Measurements from ENCODE around the gene IRAK3. TPM values are rescaled to one million over a fixed set of nuclear protein-coding genes. Genes with fewer than 3 reads are reported as not detected.

Gene IRAK3
- total RNA-seq, 1 donor from 2014 or later: 0.02 TPM

DNA sequence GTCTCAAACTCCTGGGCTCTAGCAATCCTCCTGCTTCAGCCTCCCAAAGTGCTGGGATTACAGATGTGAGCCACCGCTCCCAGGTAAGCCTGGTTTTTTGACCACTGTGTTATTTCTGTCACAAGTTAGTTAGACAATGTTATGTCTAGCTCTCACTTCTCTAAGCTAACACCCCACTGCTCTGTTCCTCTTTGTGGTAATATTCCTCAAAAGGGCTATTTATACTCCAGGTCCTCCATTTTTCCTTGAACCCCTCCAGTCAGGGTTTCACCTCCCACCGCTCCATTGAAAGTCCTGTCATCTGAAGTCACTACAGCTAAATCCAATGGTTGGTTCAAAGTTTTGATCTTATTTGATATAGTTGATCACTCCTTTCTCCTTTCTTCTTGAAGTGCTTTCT is 5.1 kb downstream of the IRAK3 start:
- Mint-ChIP-seq H3K4me3 (ENCODE audit: low read depth) (no peak overlapping the region), H3K4me1 (ENCODE audit: low read depth) (peaks cover 1% of the 10 kb centered on the region), H3K27me3 (peaks cover 42% of the 10 kb centered on the region), H3K9me3 (ENCODE audit: low read depth) (no peaks in the 10 kb centered on the region), H3K36me3 (ENCODE audit: insufficient read depth) (no peaks in the 10 kb centered on the region), H3K27ac (no peak overlapping the region)
- TF ChIP-seq, protein P1, sequence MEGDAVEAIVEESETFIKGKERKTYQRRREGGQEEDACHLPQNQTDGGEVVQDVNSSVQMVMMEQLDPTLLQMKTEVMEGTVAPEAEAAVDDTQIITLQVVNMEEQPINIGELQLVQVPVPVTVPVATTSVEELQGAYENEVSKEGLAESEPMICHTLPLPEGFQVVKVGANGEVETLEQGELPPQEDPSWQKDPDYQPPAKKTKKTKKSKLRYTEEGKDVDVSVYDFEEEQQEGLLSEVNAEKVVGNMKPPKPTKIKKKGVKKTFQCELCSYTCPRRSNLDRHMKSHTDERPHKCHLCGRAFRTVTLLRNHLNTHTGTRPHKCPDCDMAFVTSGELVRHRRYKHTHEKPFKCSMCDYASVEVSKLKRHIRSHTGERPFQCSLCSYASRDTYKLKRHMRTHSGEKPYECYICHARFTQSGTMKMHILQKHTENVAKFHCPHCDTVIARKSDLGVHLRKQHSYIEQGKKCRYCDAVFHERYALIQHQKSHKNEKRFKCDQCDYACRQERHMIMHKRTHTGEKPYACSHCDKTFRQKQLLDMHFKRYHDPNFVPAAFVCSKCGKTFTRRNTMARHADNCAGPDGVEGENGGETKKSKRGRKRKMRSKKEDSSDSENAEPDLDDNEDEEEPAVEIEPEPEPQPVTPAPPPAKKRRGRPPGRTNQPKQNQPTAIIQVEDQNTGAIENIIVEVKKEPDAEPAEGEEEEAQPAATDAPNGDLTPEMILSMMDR (IDR thresholded peaks at IDR 0.05; ENCODE audit: unreplicated experiment): no peak
- DNase-seq (ENCODE audit: low spot score, unreplicated experiment): no peak

GRCh38 chr12:66195242-66195641 is 6.2 kb downstream of the IRAK3 start:
- no peaks in the 10 kb centered on the region for H3K36me3 Mint-ChIP-seq (ENCODE audit: insufficient read depth)
- DNase-seq (ENCODE audit: low spot score, unreplicated experiment): no peak
- peaks cover 34% of the 10 kb centered on the region for H3K27me3 Mint-ChIP-seq
- H3K27ac Mint-ChIP-seq: no peak overlapping the region
- H3K4me1 Mint-ChIP-seq (ENCODE audit: low read depth): peaks cover 1% of the 10 kb centered on the region
- TF ChIP-seq, protein P1 (IDR thresholded peaks at IDR 0.05; ENCODE audit: unreplicated experiment): no peak
- H3K9me3 Mint-ChIP-seq (ENCODE audit: low read depth): no peaks in the 10 kb centered on the region
- no peak overlapping the region for H3K4me3 Mint-ChIP-seq (ENCODE audit: low read depth)

DNA sequence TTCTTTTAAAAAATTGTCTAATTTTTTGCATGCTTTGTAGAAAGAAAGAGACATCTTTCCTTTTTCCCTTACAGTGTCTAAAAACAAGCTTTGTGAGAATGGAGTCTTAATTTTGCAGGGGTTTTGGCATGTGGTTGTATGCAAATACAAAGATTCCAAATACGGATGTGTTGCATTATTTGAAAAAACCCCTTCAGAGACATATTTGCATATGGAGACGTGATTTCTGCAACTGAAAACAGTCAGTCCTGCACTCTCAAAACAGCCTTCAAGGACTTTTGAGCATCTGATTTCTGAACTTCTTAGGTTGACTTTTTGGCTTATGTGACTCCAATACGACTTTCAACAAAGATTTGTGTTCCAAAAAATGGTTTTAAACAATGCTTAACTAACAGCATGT is 7.8 kb downstream of the IRAK3 start:
- Mint-ChIP-seq H3K27me3 (peaks cover 19% of the 10 kb centered on the region), H3K27ac (no peak overlapping the region), H3K4me1 (ENCODE audit: low read depth) (no peaks in the 10 kb centered on the region), H3K9me3 (ENCODE audit: low read depth) (no peaks in the 10 kb centered on the region), H3K36me3 (ENCODE audit: insufficient read depth) (no peaks in the 10 kb centered on the region), H3K4me3 (ENCODE audit: low read depth) (no peak overlapping the region)
- no peak for DNase-seq (ENCODE audit: low spot score, unreplicated experiment)
- TF ChIP-seq, protein P1 (IDR thresholded peaks at IDR 0.05; ENCODE audit: unreplicated experiment): no peak

GRCh38 chr12:66197495-66197921 is 8.5 kb downstream of the IRAK3 start:
- Mint-ChIP-seq H3K4me3 (ENCODE audit: low read depth) (no peak overlapping the region), H3K9me3 (ENCODE audit: low read depth) (no peaks in the 10 kb centered on the region), H3K27me3 (peaks cover 17% of the 10 kb centered on the region), H3K36me3 (ENCODE audit: insufficient read depth) (no peaks in the 10 kb centered on the region), H3K4me1 (ENCODE audit: low read depth) (no peaks in the 10 kb centered on the region), H3K27ac (no peak overlapping the region)
- no peak for DNase-seq (ENCODE audit: low spot score, unreplicated experiment)
- TF ChIP-seq, protein P1 (IDR thresholded peaks at IDR 0.05; ENCODE audit: unreplicated experiment): no peak

DNA sequence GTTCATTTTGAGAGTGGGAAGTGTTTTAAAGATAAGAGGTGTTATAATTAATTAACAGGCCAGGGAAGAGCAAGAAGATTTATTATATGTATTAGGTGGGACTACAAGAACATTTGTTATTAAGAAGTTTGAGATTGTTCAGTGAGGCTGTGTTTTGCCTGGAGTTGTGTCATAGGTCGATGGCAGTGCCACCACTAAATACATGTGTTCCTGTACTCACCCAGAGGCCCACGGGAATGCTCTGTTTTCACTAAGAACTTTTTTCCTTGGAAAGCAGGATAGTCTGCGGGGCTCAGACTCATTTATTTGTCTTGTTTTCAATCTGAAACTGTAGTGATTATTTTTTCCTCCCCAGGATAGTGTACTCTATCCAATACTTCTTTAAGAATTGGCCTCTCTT is 10.1 kb downstream of the IRAK3 start:
- Mint-ChIP-seq H3K9me3 (ENCODE audit: low read depth) (no peaks in the 10 kb centered on the region), H3K4me1 (ENCODE audit: low read depth) (no peaks in the 10 kb centered on the region), H3K27ac (no peak overlapping the region), H3K27me3 (peaks cover 11% of the 10 kb centered on the region), H3K4me3 (ENCODE audit: low read depth) (no peak overlapping the region), H3K36me3 (ENCODE audit: insufficient read depth) (no peaks in the 10 kb centered on the region)
- TF ChIP-seq, protein P1 (IDR thresholded peaks at IDR 0.05; ENCODE audit: unreplicated experiment): no peak
- DNase-seq (ENCODE audit: low spot score, unreplicated experiment): no peak
